Measurements from ENCODE around the gene FOXN3.

DNA sequence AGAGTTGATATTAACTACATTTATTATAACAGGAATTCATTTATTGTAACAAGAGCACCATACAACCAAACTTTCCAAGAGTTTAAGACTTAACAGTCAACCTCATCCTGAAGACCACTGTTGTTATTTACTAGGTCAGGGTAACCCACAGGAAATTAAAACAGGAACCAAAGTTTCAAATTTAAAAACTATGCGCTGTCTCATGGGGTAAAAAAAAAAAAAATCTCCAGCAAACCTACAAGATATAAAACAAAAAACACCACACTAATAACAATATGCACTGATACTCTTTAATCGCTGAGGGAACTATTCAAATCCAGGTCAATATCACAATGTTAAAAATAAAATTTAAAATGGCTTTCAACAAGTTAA, 44.5 kb downstream of the FOXN3 start:
- TF ChIP-seq, protein P1, sequence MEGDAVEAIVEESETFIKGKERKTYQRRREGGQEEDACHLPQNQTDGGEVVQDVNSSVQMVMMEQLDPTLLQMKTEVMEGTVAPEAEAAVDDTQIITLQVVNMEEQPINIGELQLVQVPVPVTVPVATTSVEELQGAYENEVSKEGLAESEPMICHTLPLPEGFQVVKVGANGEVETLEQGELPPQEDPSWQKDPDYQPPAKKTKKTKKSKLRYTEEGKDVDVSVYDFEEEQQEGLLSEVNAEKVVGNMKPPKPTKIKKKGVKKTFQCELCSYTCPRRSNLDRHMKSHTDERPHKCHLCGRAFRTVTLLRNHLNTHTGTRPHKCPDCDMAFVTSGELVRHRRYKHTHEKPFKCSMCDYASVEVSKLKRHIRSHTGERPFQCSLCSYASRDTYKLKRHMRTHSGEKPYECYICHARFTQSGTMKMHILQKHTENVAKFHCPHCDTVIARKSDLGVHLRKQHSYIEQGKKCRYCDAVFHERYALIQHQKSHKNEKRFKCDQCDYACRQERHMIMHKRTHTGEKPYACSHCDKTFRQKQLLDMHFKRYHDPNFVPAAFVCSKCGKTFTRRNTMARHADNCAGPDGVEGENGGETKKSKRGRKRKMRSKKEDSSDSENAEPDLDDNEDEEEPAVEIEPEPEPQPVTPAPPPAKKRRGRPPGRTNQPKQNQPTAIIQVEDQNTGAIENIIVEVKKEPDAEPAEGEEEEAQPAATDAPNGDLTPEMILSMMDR (IDR thresholded peaks at IDR 0.05), result no peak
- TF ChIP-seq POLR2A (IDR thresholded peaks at IDR 0.05), result no peak
- TF ChIP-seq EP300 (IDR thresholded peaks at IDR 0.05; ENCODE audit: low read depth), result no peak

Measured in transverse colon (tissue), 3 donors.